Heart left ventricle (tissue), 16 donors: ENCODE data around the gene CPNE4. TPM values are rescaled to one million over a fixed set of nuclear protein-coding genes. Genes with fewer than 3 reads are reported as not detected.

ENCODE experiments used
- ATAC-seq, 4 donors: fragments of 200-7000 bp; cut with Tn5 transposase; one replicate each; pipeline ENCODE4 v1.9.1; 2020 to 2022; ENCODE audit warnings: moderate library complexity in 4 of 4, mild to moderate bottlenecking in 3 of 4, moderate number of reproducible peaks in 1 of 4
- DNase-seq, 5 donors: peaks; one replicate each; pipeline ENCODE4 v3.0.0-alpha.2; 2020
- H3K27ac ChIP-seq, 12 donors: fragments of 200-600 bp; sonication (generic) in 4 of 12; one replicate each; pipeline versions ENCODE4 v1.5.0 to v1.8.0; 2016 to 2022; ENCODE audit warnings: mild to moderate bottlenecking in 2 of 12
- H3K27me3 ChIP-seq, 9 donors: fragments of 200-600 bp; sonication (generic) in 2 of 9; one replicate each; pipeline versions ENCODE4 v1.5.1 to v1.8.0; 2016 to 2022; ENCODE audit warnings: mild to moderate bottlenecking in 3 of 9
- H3K36me3 ChIP-seq, 9 donors: fragments of 200-600 bp; sonication (generic) in 2 of 9; one replicate each; pipeline versions ENCODE4 v1.5.0 to v1.8.0; 2018 to 2022; ENCODE audit warnings: mild to moderate bottlenecking in 2 of 9
- H3K4me1 ChIP-seq, 12 donors: fragments of 200-600 bp; sonication (generic) in 4 of 12; one replicate each; pipeline versions ENCODE4 v1.5.0 to v1.8.0; 2016 to 2022; ENCODE audit warnings: mild to moderate bottlenecking in 3 of 12
- H3K4me3 ChIP-seq, 12 donors: fragments of 200-600 bp; sonication (generic) in 4 of 12; one replicate each; pipeline versions ENCODE4 v1.5.0 to v1.8.0; 2017 to 2022; ENCODE audit warnings: mild to moderate bottlenecking in 9 of 12, moderate library complexity in 4 of 12
- H3K9me3 ChIP-seq, 12 donors: fragments of 200-600 bp; sonication (generic) in 4 of 12; one replicate each; pipeline versions ENCODE4 v1.5.0 to v1.8.0; 2016 to 2022; ENCODE audit warnings: mild to moderate bottlenecking in 1 of 12
- POLR2A ChIP-seq, 2 donors: fragments of 450-650 bp; IDR thresholded peaks; one replicate each; pipeline ENCODE4 v1.6.1; 2017; ENCODE audit warnings: antibody characterized with exemption in 2 of 2, mild to moderate bottlenecking in 2 of 2, moderate library complexity in 2 of 2
- WGBS, 4 donors: extraction: QIAGEN DNeasy Blood & Tissue Kit in 2 of 4; methylation state at CpG; one replicate each; pipeline versions ENCODE4 v1.1.5 to v1.1.7; 2013 to 2018; 5-methylcytosine and 5-hydroxymethylcytosine counted together
- intact Hi-C, 10 donors: fragments of 100-400 bp; cut with DNase I; formaldehyde crosslinking; loops; one replicate each; pipeline versions ENCODE4 v1.11.1 to v1.14.2; 2022
- polyA plus RNA-seq, 2 donors: library from polyadenylated mRNA; stranded (reverse); fragments of 200-250 nt; gene quantifications; one replicate each; pipeline ENCODE4 v1.2.3, GENCODE V29; 2013
- total RNA-seq, 9 donors: library from RNA; depleted of rRNA in 2 of 9; stranded (reverse); fragments of >200 nt in 2 of 9; fragmentation: NEBNext Ultra II Directional in 3 of 9; extraction: Animal tissue kit (Norgen Biotek cat#: 25700) in 3 of 9; gene quantifications; one replicate each; pipeline versions ENCODE4 v1.1.0 to v1.2.4, GENCODE V29; 2016 to 2023
- TF ChIP-seq, protein P1 (sequence below), 12 donors: fragments of 200-600 bp; sonication (generic) in 4 of 12; IDR thresholded peaks; one replicate each; pipeline versions ENCODE4 v1.5.0 to v1.8.0; 2018 to 2022; ENCODE audit warnings: antibody characterized with exemption in 12 of 12, mild to moderate bottlenecking in 5 of 12
- donor health status: ischemic (EF 13 %, LVEDD 7.1; RV severe dilation, severe dysfunction).
- donor health status: healthy with polysubstance abuse.
- donor health status: DM: no; HTN: yes; CAD: no.
- donor health status: DM: no; HTN: no; CAD: no.
- donor health status: ischemic (EF 25% LVEDD 6.9; RV normal size, moderate dysfunction).
- donor health status: ischemic (EF 25% LVEDD 5.7; RV mildly dilated, moderate dysfunction).
- donor health status: healthy.
- donor health status: DM: yes; HTN: yes; CAD: no.
- donor health status: ischemic (EF 35%, LVEDD 5.7; RV mildly dilated, moderate dysfunction).
- donor health status: nonischemic (EF 11% LVEDD 7.7; RV severe dilation, severe dysfunction).
- donor health status: DM: yes; HTN: yes; CAD: no.
- donor health status: PGD.
- donor health status: ischemic (EF 29% LVEDD 5.4; RV normal size, mild dysfunction).
- donor health status: nonischemic (EF 23%, LVEDD 6.1; RV moderate dilation, normal function).

Gene CPNE4
- total and polyA plus RNA-seq, 11 donors = 1.7 to 99.7 (median 24.9) TPM

DNA sequence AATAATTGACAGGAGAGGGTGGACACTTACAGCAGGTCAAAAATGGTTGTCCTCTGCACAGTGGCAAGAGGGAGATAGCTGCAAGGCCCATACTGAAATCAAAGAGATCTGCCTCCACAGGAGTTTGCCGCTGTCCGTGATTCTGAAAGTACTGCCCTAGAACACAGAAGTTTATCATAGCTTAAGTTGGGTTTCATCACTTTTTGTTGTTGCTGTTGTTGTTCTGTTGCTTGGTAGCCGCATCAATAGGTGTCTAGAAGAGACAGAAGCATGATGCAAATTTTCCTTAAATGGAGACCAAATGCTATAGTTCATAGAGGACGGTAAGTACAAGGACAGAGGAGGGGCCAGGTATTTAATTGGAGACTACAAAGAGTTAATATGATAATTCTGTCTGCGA lies 412.1 kb downstream of the CPNE4 start:
- Histone ChIP-seq H3K4me3 (no peak overlapping the region), H3K36me3 (no peaks in the 10 kb centered on the region), H3K27me3 (no peaks in the 10 kb centered on the region), H3K4me1 (no peaks in the 10 kb centered on the region), H3K27ac (no peak overlapping the region), H3K9me3 (no peaks in the 10 kb centered on the region)
- DNase-seq = no peak
- intact Hi-C loops = no loop called here
- no peak for ATAC-seq
- TF ChIP-seq POLR2A (IDR thresholded peaks at IDR 0.05) = no peak
- TF ChIP-seq, protein P1, sequence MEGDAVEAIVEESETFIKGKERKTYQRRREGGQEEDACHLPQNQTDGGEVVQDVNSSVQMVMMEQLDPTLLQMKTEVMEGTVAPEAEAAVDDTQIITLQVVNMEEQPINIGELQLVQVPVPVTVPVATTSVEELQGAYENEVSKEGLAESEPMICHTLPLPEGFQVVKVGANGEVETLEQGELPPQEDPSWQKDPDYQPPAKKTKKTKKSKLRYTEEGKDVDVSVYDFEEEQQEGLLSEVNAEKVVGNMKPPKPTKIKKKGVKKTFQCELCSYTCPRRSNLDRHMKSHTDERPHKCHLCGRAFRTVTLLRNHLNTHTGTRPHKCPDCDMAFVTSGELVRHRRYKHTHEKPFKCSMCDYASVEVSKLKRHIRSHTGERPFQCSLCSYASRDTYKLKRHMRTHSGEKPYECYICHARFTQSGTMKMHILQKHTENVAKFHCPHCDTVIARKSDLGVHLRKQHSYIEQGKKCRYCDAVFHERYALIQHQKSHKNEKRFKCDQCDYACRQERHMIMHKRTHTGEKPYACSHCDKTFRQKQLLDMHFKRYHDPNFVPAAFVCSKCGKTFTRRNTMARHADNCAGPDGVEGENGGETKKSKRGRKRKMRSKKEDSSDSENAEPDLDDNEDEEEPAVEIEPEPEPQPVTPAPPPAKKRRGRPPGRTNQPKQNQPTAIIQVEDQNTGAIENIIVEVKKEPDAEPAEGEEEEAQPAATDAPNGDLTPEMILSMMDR (IDR thresholded peaks at IDR 0.05) = no peak
- 69 to 85% (median 80%) methylated on average over 5 of the region's 5 CpGs for WGBS, 4 donors

DNA sequence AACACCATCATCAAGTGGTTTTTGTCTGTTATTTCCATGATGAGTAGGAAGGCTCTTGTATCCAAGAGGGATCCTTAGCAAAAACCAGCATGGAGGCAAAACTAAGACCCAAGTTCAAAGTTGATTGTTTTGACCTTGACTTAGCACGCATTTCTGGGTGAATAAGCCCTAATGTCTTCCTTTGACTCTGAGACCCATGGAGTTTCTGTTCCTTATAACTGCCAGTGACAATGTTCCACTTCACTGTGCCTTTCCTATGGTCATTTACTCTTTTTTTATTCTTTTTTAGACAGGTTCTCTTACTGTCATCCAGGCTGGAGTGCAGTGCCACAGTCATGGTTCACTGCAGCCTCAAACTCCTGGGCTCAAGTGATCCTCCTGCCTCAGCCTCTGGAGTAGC lies 413.8 kb downstream of the CPNE4 start:
- intact Hi-C loops = no loop called here
- Histone ChIP-seq H3K27ac (no peak overlapping the region), H3K36me3 (no peaks in the 10 kb centered on the region), H3K27me3 (no peaks in the 10 kb centered on the region), H3K4me3 (no peak overlapping the region), H3K9me3 (no peaks in the 10 kb centered on the region), H3K4me1 (peaks cover 0 to 10% (median 0%) of the 10 kb centered on the region in 12 donors)
- no peak for TF ChIP-seq POLR2A (IDR thresholded peaks at IDR 0.05)
- TF ChIP-seq, protein P1 (IDR thresholded peaks at IDR 0.05) = no peak
- no peak for DNase-seq
- ATAC-seq = no peak
- 74 to 83% (median 79%) methylated on average over 1 of the region's 1 CpG for WGBS, 4 donors

- 31 to 53% (median 49%) methylated on average over 2 of the region's 2 CpGs for WGBS, 4 donors
- no peaks in the 10 kb centered on the region for H3K36me3 ChIP-seq
- no peaks in the 10 kb centered on the region for H3K27me3 ChIP-seq
- intact Hi-C loops = no loop called here
- TF ChIP-seq, protein P1 (IDR thresholded peaks at IDR 0.05) = no peak
- no peak for TF ChIP-seq POLR2A (IDR thresholded peaks at IDR 0.05)
- H3K9me3 ChIP-seq = no peaks in the 10 kb centered on the region
- no peak overlapping the region for H3K4me3 ChIP-seq
- ATAC-seq = no peak
- H3K27ac ChIP-seq = no peak overlapping the region
- DNase-seq = no peak
- H3K4me1 ChIP-seq = peaks cover 0 to 10% (median 0%) of the 10 kb centered on the region in 12 donors
Observed at GRCh38 chr3:131619821-131620220, 415.0 kb downstream of the CPNE4 start.

DNA sequence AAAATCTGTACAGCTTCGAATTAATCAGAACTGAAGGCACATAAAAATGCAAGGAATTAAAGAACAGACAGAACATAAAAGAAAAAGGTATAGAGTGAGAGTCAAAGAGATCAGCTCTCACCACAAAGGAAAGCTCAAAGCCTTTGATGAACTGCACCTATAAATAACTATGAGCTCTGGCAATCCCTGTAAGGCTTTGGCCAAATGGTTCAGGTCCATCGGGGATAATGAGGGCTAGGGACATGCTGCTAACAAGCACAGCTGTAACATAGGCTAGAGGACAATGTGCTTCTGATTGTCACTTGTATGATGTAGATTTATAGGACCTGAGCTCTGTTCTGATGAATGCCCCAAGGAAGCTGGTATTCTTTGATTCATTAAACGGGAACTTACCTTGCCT lies 418.1 kb downstream of the CPNE4 start:
- intact Hi-C loops = no loop called here
- no peak overlapping the region for H3K27ac ChIP-seq
- H3K36me3 ChIP-seq = no peaks in the 10 kb centered on the region
- TF ChIP-seq POLR2A (IDR thresholded peaks at IDR 0.05) = no peak
- TF ChIP-seq, protein P1 (IDR thresholded peaks at IDR 0.05) = no peak
- peak; percentile 89 to 94 (median 90) for ATAC-seq
- H3K4me1 ChIP-seq = peaks cover 0 to 10% (median 0%) of the 10 kb centered on the region in 12 donors
- DNase-seq = peak in 1 of 5 donors; percentile 30
- H3K27me3 ChIP-seq = no peaks in the 10 kb centered on the region
- WGBS, 4 donors = 49 to 62% (median 60%) methylated on average over 3 of the region's 3 CpGs
- H3K9me3 ChIP-seq = no peaks in the 10 kb centered on the region
- H3K4me3 ChIP-seq = no peak overlapping the region
